K562 (cell line): ENCODE data around the gene ZNF655. TPM values are rescaled to one million over a fixed set of nuclear protein-coding genes. Genes with fewer than 3 reads are reported as not detected.

ENCODE experiments used
- ATAC-seq: fragments of 200-7000 bp; cut with Tn5 transposase; 3 replicates; pipeline ENCODE4 v1.9.1; 2020; ENCODE audit warnings: moderate library complexity
- BruUV-seq: library from RNA; stranded (reverse); fragments of 400-500 nt; replicated peaks from 2 replicates; lab custom pipeline; 2021; lab: Mats Ljungman, UMichigan
- CTCF ChIA-PET: fragments of 300-600 bp; formaldehyde crosslinking; extraction: SDS; loops from one replicate; lab custom pipeline; 2021; ENCODE audit warnings: low intra/inter-chr PET ratio; lab: Yijun Ruan, JAX
- POLR2A ChIA-PET: fragments of 300-600, 350-650 bp; sonication (Branson Sonifier 250); formaldehyde crosslinking; extraction: SDS; loops from one replicate; lab custom pipeline; 2021; ENCODE audit warnings: antibody characterized with exemption, inconsistent platforms; lab: Yijun Ruan, JAX
- DNase-seq, 4 experiments: peaks; one replicate each; pipeline versions ENCODE4 v3.0.0 to v3.0.0-alpha.2; 2011 to 2018; ENCODE audit warnings: low spot score in 3 of 4, mixed read lengths in 3 of 4; ENCODE audit errors: extremely low read depth in 1 of 4
- FAIRE-seq: peaks from 2 replicates; lab custom pipeline; 2011; peaks lifted over from hg19 to GRCh38; lab: Jason Lieb, UNC
- H2AFZ ChIP-seq: 2 replicates; pipeline ENCODE4 v1.6.0; 2011; ENCODE audit warnings: low read depth, low read length, control low read depth, inconsistent platforms
- H3K27ac ChIP-seq: fragments of 200-600 bp; 3 replicates; pipeline ENCODE4 v1.8.0; 2011; ENCODE audit warnings: low read depth, mild to moderate bottlenecking, control low read depth, inconsistent platforms, low read length, moderate library complexity, mixed read lengths; ENCODE audit errors: extremely low read depth
- H3K27me3 ChIP-seq, 2 experiments: fragments of 300-600 bp in 1 of 2; 2 replicates in 1 of 2; 3 replicates in 1 of 2; pipeline versions ENCODE4 v1.6.0 to v1.8.0; 2011; ENCODE audit warnings: inconsistent platforms in 2 of 2, low read length in 2 of 2, mild to moderate bottlenecking in 1 of 2, mixed read lengths in 1 of 2, moderate library complexity in 1 of 2; ENCODE audit not compliant: control insufficient read depth in 2 of 2, insufficient read depth in 2 of 2
- H3K36me3 ChIP-seq: fragments of 300-600 bp; 3 replicates; pipeline ENCODE4 v1.8.0; 2011; ENCODE audit warnings: mild to moderate bottlenecking, low read length, inconsistent platforms; ENCODE audit not compliant: control insufficient read depth, insufficient read depth
- H3K4me1 ChIP-seq, 2 experiments: fragments of 200-600 bp in 1 of 2; replicated peaks in 1 of 2; 2 replicates in 1 of 2; 3 replicates in 1 of 2; pipeline versions ENCODE4 v1.5.1 to v1.8.0; 2011; ENCODE audit warnings: inconsistent platforms in 2 of 2, low read length in 2 of 2, mild to moderate bottlenecking in 1 of 2, mixed read lengths in 1 of 2, moderate library complexity in 1 of 2; ENCODE audit not compliant: control insufficient read depth in 2 of 2, insufficient read depth in 2 of 2
- H3K4me2 ChIP-seq: 2 replicates; pipeline ENCODE4 v1.6.1; 2011; ENCODE audit warnings: low read length, control low read depth, inconsistent platforms, mixed read lengths; ENCODE audit not compliant: insufficient read depth
- H3K4me3 ChIP-seq: fragments of 200-600 bp; sonication (generic), shearing (Covaris generic); 2 replicates; pipeline ENCODE4 v1.5.1; 2016; ENCODE audit warnings: control low read depth, inconsistent platforms
- H3K79me2 ChIP-seq: fragments of 200-600 bp; 3 replicates; pipeline ENCODE4 v1.8.0; 2011; ENCODE audit warnings: low read length, inconsistent platforms; ENCODE audit not compliant: control insufficient read depth, insufficient read depth
- H3K9ac ChIP-seq, 2 experiments: 2 replicates each; pipeline versions ENCODE4 v1.6.0 to v1.6.1; 2011; ENCODE audit warnings: low read depth in 2 of 2, low read length in 2 of 2, control low read depth in 1 of 2, inconsistent platforms in 1 of 2, mild to moderate bottlenecking in 1 of 2, mixed read lengths in 1 of 2; ENCODE audit not compliant: insufficient read depth in 1 of 2
- H3K9me1 ChIP-seq: one replicate; pipeline ENCODE4 v1.6.0; 2011; ENCODE audit warnings: inconsistent platforms, mild to moderate bottlenecking, low read length, moderate library complexity; ENCODE audit not compliant: control insufficient read depth, insufficient read depth
- H3K9me3 ChIP-seq: replicated peaks from 2 replicates; pipeline ENCODE4 v1.5.1; 2011; ENCODE audit warnings: low read depth, low read length, inconsistent platforms; ENCODE audit not compliant: control insufficient read depth, insufficient read depth
- H4K20me1 ChIP-seq: replicated peaks from 2 replicates; pipeline ENCODE4 v1.6.1; 2011; ENCODE audit warnings: low read length, inconsistent platforms, mixed read lengths; ENCODE audit not compliant: control insufficient read depth, insufficient read depth
- CBX1 ChIP-seq: sonication (generic); IDR thresholded peaks from 2 replicates; pipeline ENCODE4 v1.6.1; 2016; ENCODE audit warnings: antibody characterized with exemption, low read depth, mild to moderate bottlenecking
- CBX5 ChIP-seq: IDR thresholded peaks from 2 replicates; pipeline ENCODE4 v1.6.1; 2014; ENCODE audit warnings: low read depth, borderline replicate concordance
- POLR2G ChIP-seq: fragments of 200-400 bp; formaldehyde crosslinking; IDR thresholded peaks from 2 replicates; pipeline ENCODE4 v1.6.1; 2017; ENCODE audit warnings: low read depth, mild to moderate bottlenecking, antibody characterized with exemption, low read length, moderate library complexity
- SETDB1 ChIP-seq: IDR thresholded peaks from one replicate; pipeline ENCODE4 v1.6.1; 2012; ENCODE audit warnings: low read length, control low read depth, inconsistent platforms
- TBP ChIP-seq: optimal IDR thresholded peaks from 2 replicates; pipeline ENCODE3; 2011; ENCODE audit warnings: low read depth, low read length, improper control_type of control experiment
- ZBTB40 ChIP-seq, 2 experiments: fragments of 450-650 bp in 1 of 2; sonication (generic) in 1 of 2; formaldehyde crosslinking in 1 of 2; IDR thresholded peaks; 2 replicates each; pipeline versions ENCODE4 v1.7.1 to v1.9.0; 2016 to 2022; ENCODE audit warnings: inconsistent platforms in 1 of 2, mild to moderate bottlenecking in 1 of 2, missing genetic modification reagents in 1 of 2
- ZNF146 ChIP-seq: IDR thresholded peaks from one replicate; pipeline ENCODE4 v1.6.1; 2018; ENCODE audit warnings: missing compliant biosample characterization; ENCODE audit not compliant: unreplicated experiment
- ZNF507 ChIP-seq: conservative IDR thresholded peaks from 2 replicates; pipeline ENCODE4 v1.6.1; 2017; ENCODE audit warnings: missing genetic modification characterization, missing compliant biosample characterization
- WGBS: fragments of 100-300 bp; shearing (Covaris generic); methylation state at CpG from one replicate; pipeline ENCODE4 v1.1.6; 2016; ENCODE audit warnings: low coverage, mixed read lengths; ENCODE audit not compliant: insufficient coverage; ENCODE audit errors: missing lambda C conversion rate; 5-methylcytosine and 5-hydroxymethylcytosine counted together
- in situ Hi-C: fragments of 300-500 bp; cut with MboI; formaldehyde crosslinking; loops from 4 replicates; pipeline ENCODE4 v1.15.0; 2018; ENCODE audit warnings: inconsistent platforms, mixed read lengths
- intact Hi-C: fragments of 100-400 bp; cut with micrococcal nuclease; formaldehyde crosslinking; loops from 2 replicates; pipeline ENCODE4 v1.14.2; 2022
- polyA plus RNA-seq, 8 experiments: library from polyadenylated mRNA; depleted of rRNA in 4 of 8; stranded (reverse) in 5 of 8; unstranded in 3 of 8; fragments of >200 nt; fragmentation: Nextera tagmentation in 2 of 8; fragmentation: Illumina TruSeq in 1 of 8; extraction: Ambion mirVana in 2 of 8; extraction: Trizol in 1 of 8; gene quantifications; 2 replicates each; pipeline versions ENCODE4 v1.2.1 to v1.2.3, GENCODE V29; 2011 to 2014; ENCODE audit warnings: inconsistent platforms in 1 of 8, missing spikeins in 1 of 8
- total RNA-seq, 7 experiments: library from RNA; depleted of rRNA in 6 of 7; stranded (reverse); fragments of >200 nt in 6 of 7; fragmentation: Illumina TruSeq in 2 of 7; extraction: Trizol in 2 of 7; gene quantifications; 2 replicates each; pipeline versions ENCODE4 v1.2.1 to v1.2.3, GENCODE V29; 2011 to 2021; ENCODE audit warnings: low replicate concordance in 1 of 7
- TF ChIP-seq, protein P1 (sequence below), 2 experiments: fragments of 450-650 bp in 1 of 2; sonication (generic) in 1 of 2; formaldehyde crosslinking in 1 of 2; IDR thresholded peaks in 1 of 2; conservative IDR thresholded peaks in 1 of 2; 2 replicates each; pipeline versions ENCODE4 v1.6.1 to v1.8.1; 2016 to 2023; ENCODE audit warnings: mild to moderate bottlenecking in 2 of 2, moderate library complexity in 2 of 2, inconsistent platforms in 1 of 2, missing genetic modification reagents in 1 of 2

Gene ZNF655
- total and polyA plus RNA-seq, 9 of the 15 experiments (the other 6 are each of a cell fraction or from before 2014, with no cell fraction given), result 25.7 to 130 (median 95.2) TPM

GRCh38 chr7:99579956-99580777 is 21.7 kb downstream of the ZNF655 start:
- Histone ChIP-seq H3K36me3 (no peaks in the 10 kb centered on the region), H3K9me1 (no peaks in the 10 kb centered on the region), H3K4me1 (peaks cover 0 to 17% of the 10 kb centered on the region in 2 experiments; a peak in 2 of 5 replicates), H3K4me3 (no peak overlapping the region), H2AFZ (no peak overlapping the region), H3K9ac (no peak overlapping the region), H3K79me2 (no peaks in the 10 kb centered on the region), H3K9me3 (peaks cover 2% of the 10 kb centered on the region; the same call in 1 of the 2 replicates), H3K27me3 (peaks cover 15 to 17% of the 10 kb centered on the region in 2 experiments; a peak in 3 of 5 replicates), H3K4me2 (no peak overlapping the region), H3K27ac (no peak overlapping the region), H4K20me1 (no peaks in the 10 kb centered on the region)
- no peak; the same call in 2 of the 3 replicates for ATAC-seq
- no peak for FAIRE-seq
- BruUV-seq, result no TSS peak
- 86% methylated on average over 48 of the region's 54 CpGs for WGBS
- CTCF ChIA-PET, result no interaction called here
- POLR2A ChIA-PET, result interaction anchor here (0.6 to 1.7 kb wide), 3 partner anchors 8 to 359 kb away, joined by 3 to 6 read pairs (median 3); no protein-coding TSS in a partner anchor
- peak in 1 of 4 experiments; percentile 36 for DNase-seq
- intact Hi-C loops (no loop called here), in situ Hi-C loops (no loop called here)
- TF ChIP-seq ZNF146 (CRISPR knock-in tag), result no peak
- no peak for TF ChIP-seq TBP
- no peak for TF ChIP-seq CBX5
- TF ChIP-seq, protein P1, sequence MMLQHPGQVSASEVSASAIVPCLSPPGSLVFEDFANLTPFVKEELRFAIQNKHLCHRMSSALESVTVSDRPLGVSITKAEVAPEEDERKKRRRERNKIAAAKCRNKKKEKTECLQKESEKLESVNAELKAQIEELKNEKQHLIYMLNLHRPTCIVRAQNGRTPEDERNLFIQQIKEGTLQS (IDR thresholded peaks at IDR 0.05), result peak; percentile 49; the same call in 1 of the 2 replicates
- TF ChIP-seq, protein P1 (CRISPR knock-in tag; conservative IDR thresholded peaks at IDR 0.05), result no peak
- peak; percentile 62 for TF ChIP-seq POLR2G
- TF ChIP-seq SETDB1, result no peak
- peak; percentile 27; the same call in 1 of the 2 replicates for TF ChIP-seq CBX1
- 0 out of 2 replicates have a peak, but pooled peaks have one; percentile 1 for TF ChIP-seq ZBTB40 (IDR thresholded peaks at IDR 0.05)
- TF ChIP-seq ZBTB40 (CRISPR knock-in tag; IDR thresholded peaks at IDR 0.05), result no peak
- no peak for TF ChIP-seq ZNF507 (tag)
